ENCODE measurements around the gene NEU1.

The NEU1 gene

DNA sequence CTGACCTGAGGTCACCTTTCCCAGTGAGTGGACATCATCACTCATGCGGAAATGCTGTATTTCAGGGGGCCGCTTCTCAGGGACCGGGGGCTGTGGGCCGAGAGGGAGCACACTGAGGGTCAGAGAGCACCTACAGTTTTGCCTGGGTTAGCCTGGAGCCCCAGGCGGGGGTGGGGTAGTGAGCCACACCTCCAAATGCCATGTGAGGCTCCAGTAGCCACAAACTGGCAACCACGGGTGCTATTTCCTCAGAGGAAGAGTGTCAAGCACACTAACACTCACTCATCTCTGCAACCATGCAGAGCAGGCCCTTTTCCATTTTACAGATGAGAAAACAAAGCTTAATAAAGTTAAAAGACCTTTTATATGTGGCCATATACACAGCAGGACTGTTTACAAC lies 30.2 kb upstream of the NEU1 start:
- peak; percentile 42 for DNase-seq

GRCh38 chr6:31889331-31889972 lies 26.8 kb upstream of the NEU1 start:
- DNase-seq: no peak

GRCh38 chr6:31888276-31889258 lies 25.9 kb upstream of the NEU1 start:
- no peak for DNase-seq

DNA sequence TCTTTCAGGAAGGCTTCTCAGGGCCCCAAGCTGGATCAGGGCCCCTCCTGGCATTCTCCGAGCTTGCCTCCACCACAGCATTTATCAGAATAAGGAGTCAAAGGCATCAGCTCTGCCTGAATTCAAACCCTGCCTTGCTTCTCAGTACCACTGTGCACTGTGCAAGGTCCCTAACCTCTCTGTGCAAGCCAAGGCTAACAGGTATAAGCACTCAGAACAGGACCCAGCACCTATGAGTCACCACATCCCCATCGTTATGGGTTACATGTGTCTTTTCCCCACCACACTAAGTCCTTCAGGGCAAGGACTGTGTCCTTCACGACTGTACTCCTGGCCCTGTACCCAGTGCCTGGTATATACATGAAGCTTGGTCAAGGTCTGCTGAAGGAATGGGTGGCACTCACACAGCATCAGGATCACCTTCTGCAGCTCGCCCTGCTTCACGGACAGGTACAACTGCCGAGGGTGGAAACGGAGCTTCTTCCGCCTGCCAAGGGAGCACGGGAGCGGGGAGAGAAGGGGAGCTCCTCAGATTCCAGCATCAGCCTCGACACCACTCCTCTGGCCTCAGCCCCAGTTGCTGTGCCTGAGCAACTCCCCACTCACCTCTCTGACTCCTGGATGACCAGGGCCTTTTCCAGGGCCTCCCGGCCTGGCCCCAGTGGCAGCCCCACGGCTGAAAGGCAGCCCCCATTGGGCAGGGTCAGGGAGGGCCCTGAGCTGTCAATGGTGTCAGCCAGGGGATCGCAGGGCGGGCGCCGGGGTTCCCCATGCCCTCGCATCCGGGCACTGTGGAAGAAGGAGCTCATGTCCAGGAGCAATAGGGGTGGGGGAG lies 24.8 kb upstream of the NEU1 start:
- no peak for DNase-seq

DNA sequence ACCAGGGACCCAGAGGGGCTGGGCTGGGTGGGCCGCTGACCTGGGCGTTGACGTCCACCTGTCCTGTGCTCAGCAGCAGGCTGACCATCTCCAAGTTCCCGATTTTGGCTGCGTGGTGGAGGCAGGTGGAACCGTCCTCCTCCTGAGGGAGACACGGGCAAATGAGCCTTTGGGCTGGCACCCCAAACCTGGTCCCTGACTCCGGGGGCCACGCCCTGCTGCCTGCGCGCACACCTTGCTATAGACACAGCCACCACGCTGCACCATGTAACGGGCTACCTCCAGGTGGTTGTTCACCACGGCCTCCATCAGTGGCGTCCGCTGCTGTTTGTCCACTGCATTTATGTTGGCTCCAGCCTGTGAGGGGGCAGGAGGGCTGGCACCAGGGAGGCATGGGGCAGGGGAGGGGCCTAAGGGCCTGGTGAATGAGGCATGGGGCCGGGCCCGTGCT lies 23.9 kb upstream of the NEU1 start:
- DNase-seq: no peak

- DNase-seq: no peak
Measured at GRCh38 chr6:31884528-31885035, 22.0 kb upstream of the NEU1 start.

- no peak for DNase-seq
Measured at GRCh38 chr6:31883676-31884075, 21.1 kb upstream of the NEU1 start.

DNA sequence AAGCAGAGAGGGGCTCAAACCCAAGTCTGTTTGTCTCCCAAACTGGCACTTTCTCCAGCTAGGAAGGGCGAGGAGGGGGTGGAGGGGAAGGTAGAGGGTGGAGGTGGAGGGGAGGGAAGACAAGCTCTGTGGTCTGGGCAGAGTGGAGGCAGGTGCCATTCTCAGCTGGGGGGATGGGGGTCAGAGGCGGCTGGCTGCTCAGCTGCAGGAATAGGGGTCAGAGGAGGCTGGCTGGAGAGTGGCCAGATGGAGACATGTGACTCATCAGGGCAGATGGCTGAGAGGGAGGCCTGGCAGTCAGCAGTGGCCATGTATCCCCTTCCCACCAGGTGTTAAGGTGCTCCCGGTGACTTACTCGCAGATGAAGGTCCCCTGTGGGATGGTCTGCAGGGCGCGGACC lies 19.7 kb upstream of the NEU1 start:
- DNase-seq: no peak

- DNase-seq: no peak
Measured at GRCh38 chr6:31881136-31881859, 18.7 kb upstream of the NEU1 start.

GRCh38 chr6:31880616-31881015 lies 18.0 kb upstream of the NEU1 start:
- no peak for DNase-seq

- DNase-seq: no peak
Measured at GRCh38 chr6:31879901-31880300, 17.3 kb upstream of the NEU1 start.

- DNase-seq: no peak
Measured at GRCh38 chr6:31879143-31879542, 16.5 kb upstream of the NEU1 start.

DNA sequence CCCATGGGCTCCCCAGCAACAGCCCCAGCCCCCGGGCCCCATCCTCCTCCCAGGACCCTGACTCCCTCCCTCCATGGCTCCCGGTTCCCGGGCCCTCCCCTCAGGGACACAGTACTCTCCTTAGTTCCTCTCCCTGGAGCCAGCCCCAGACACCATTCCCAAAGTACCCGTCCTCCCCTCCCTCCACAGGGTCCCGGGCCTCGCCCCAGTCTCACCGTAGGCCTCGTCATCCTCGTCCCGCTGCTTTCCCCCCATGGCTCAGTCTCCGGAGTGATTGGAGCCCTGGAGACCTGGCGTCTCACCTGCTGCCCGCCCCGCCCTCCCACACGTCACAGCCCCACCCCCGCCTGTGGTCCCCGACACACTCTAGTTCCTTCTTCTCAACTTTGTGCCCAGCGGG lies 16.1 kb upstream of the NEU1 start, which contains the start of gene SLC44A4:
Gene SLC44A4 (minus strand): TSS at position 272 of the 400 bp plus-strand sequence. CDS start 17 bp downstream, at position 255.
- DNase-seq: no peak

- no peak for DNase-seq
Measured at GRCh38 chr6:31878222-31878621, 15.6 kb upstream of the NEU1 start.

- DNase-seq: no peak
Measured at GRCh38 chr6:31877651-31878161, 15.1 kb upstream of the NEU1 start.

GRCh38 chr6:31877125-31877650 lies 14.6 kb upstream of the NEU1 start:
- no peak for DNase-seq

DNA sequence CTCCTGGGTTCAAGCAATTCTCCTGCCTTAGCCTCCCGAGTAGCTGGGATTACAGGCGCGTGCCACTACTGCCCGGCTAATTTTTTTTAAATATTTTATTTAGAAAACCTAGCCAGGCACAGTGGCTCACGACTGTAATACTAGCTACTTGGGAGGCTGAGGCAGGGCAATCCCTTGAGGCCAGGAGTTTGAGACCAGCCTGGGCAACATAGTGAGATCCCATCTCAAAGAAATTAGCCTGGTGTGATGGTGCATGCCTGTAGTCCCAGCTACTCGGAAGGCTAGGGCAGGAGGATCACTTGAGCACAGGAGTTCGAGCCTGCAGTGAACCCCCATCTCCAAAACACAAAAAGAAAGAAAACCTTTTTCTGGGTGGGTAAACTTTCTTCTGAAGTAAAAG lies 13.7 kb upstream of the NEU1 start:
- DNase-seq: no peak

- no peak for DNase-seq
Measured at GRCh38 chr6:31875877-31876276, 13.3 kb upstream of the NEU1 start.

DNA sequence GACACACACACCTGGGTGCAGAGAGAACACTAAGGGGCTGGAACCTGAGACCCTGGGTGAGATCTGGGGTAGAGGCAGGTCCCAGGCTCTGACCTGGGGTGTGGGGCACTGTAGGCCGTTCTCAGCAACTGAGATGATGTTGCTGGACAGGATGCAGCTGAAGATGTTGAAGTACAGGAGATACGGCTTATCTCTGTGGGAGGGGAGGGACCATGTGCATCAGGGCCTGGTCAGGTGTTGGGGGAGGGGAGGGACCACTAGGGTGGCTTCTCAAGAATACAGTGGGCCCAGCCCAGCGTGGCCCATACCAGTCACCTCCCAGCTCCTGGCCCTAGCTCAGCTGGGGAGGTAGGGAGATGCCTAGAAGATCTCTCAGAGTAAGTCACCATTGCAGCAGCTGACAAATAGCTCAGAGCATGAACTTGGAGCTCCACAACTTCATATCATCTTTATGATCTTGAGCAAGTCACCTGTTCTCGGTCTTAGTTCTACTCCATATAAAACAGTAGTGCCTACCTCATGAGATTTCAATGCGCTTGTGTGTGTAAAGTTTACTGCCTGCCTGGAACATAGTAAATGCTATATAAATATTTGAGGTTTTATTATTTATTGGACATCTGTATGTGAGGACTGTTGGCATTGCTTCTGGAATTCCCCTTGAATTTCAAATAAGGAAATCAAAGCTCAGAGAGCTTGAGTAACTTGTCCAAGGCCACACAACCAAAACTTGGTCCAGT lies 12.4 kb upstream of the NEU1 start:
- DNase-seq: no peak

GRCh38 chr6:31874084-31874670 lies 11.6 kb upstream of the NEU1 start:
- DNase-seq: no peak
